HUES64 (cell line): ENCODE measurements around the gene USB1. TPM values are rescaled to one million over a fixed set of nuclear protein-coding genes. Genes with fewer than 3 reads are reported as not detected.

Source experiments
- H3K27ac ChIP-seq: 2 replicates; pipeline ENCODE4 v1.7.0; 2013; ENCODE audit warnings: low read depth, low read length, inconsistent platforms
- H3K27me3 ChIP-seq: 2 replicates; pipeline ENCODE4 v1.6.1; 2013; ENCODE audit warnings: mild to moderate bottlenecking, low read length; ENCODE audit not compliant: insufficient read depth
- H3K36me3 ChIP-seq: 2 replicates; pipeline ENCODE4 v1.6.1; 2013; ENCODE audit warnings: mild to moderate bottlenecking, low read length; ENCODE audit not compliant: insufficient read depth
- H3K4me1 ChIP-seq: 2 replicates; pipeline ENCODE4 v1.6.1; 2013; ENCODE audit warnings: mild to moderate bottlenecking, low read length, moderate library complexity; ENCODE audit not compliant: insufficient read depth
- H3K4me3 ChIP-seq: 2 replicates; pipeline ENCODE4 v1.5.1; 2013; ENCODE audit warnings: mild to moderate bottlenecking, low read length, moderate library complexity
- H3K9ac ChIP-seq: 2 replicates; pipeline ENCODE4 v1.6.1; 2013; ENCODE audit warnings: mild to moderate bottlenecking, low read depth, low read length
- H3K9me3 ChIP-seq: 2 replicates; pipeline ENCODE4 v1.6.1; 2013; ENCODE audit warnings: low read depth, low read length; ENCODE audit not compliant: insufficient read depth
- WGBS: fragments of 150-250, 120-280 bp; methylation state at CpG from one replicate; pipeline ENCODE4 v1.1.7; 2013; ENCODE audit warnings: missing lambda C conversion rate; 5-methylcytosine and 5-hydroxymethylcytosine counted together
- polyA plus RNA-seq, 2 experiments: library from polyadenylated mRNA; stranded (reverse); fragments of 50-300 nt; gene quantifications; one replicate each; pipeline ENCODE4 v1.2.3, GENCODE V29; 2013

Gene USB1
- 52.7 TPM for polyA plus RNA-seq (2013, experiment 1 of 2)
- polyA plus RNA-seq (2013, experiment 2 of 2): 58.5 TPM

- Histone ChIP-seq H3K36me3 (peaks cover 26% of the 10 kb centered on the region), H3K27ac (peak within 1 kb of the TSS; percentile 81; the same call in 1 of the 2 replicates), H3K9me3 (no peaks in the 10 kb centered on the region), H3K27me3 (peaks cover 5% of the 10 kb centered on the region; the same call in 1 of the 2 replicates), H3K4me3 (peak within 1 kb of the TSS; percentile 91), H3K9ac (peak within 1 kb of the TSS; percentile 69), H3K4me1 (peaks cover 8% of the 10 kb centered on the region; the same call in 1 of the 2 replicates)
- WGBS: under 1% methylated on average over 81 of the region's 81 CpGs
These were observed at the start of gene USB1 for GRCh38 chr16:58000706-58001676. USB1 (plus strand) TSS chr16:58001407; CDS start chr16:58001484, 77 bp downstream.

- Histone ChIP-seq H3K9me3 (no peaks in the 10 kb centered on the region), H3K27me3 (no peaks in the 10 kb centered on the region), H3K36me3 (no peaks in the 10 kb centered on the region), H3K4me3 (no peak overlapping the region), H3K9ac (no peak overlapping the region), H3K27ac (no peak overlapping the region), H3K4me1 (no peaks in the 10 kb centered on the region)
- WGBS: 93% methylated on average over 9 of the region's 9 CpGs
These were observed 48.3 kb upstream of the USB1 start for GRCh38 chr16:57952909-57953308.

GRCh38 chr16:57953857-57954256 lies 47.4 kb upstream of the USB1 start:
- Histone ChIP-seq H3K27me3 (no peaks in the 10 kb centered on the region), H3K27ac (no peak overlapping the region), H3K4me3 (no peak overlapping the region), H3K4me1 (no peaks in the 10 kb centered on the region), H3K9me3 (no peaks in the 10 kb centered on the region), H3K36me3 (no peaks in the 10 kb centered on the region), H3K9ac (no peak overlapping the region)
- 100% methylated on average over 1 of the region's 1 CpG for WGBS

GRCh38 chr16:57955572-57956188 lies 45.5 kb upstream of the USB1 start:
- Histone ChIP-seq H3K27ac (no peak overlapping the region), H3K9me3 (no peaks in the 10 kb centered on the region)
- WGBS: 88% methylated on average over 12 of the region's 12 CpGs

GRCh38 chr16:57956270-57956808 lies 44.9 kb upstream of the USB1 start:
- Histone ChIP-seq H3K4me3 (no peak overlapping the region), H3K27ac (no peak overlapping the region), H3K36me3 (no peaks in the 10 kb centered on the region), H3K9me3 (no peaks in the 10 kb centered on the region), H3K27me3 (no peaks in the 10 kb centered on the region), H3K9ac (no peak overlapping the region), H3K4me1 (no peaks in the 10 kb centered on the region)
- WGBS: 94% methylated on average over 8 of the region's 8 CpGs

More at GRCh38 chr16:57955572-57956188, 45.5 kb upstream of the USB1 start:
- no peaks in the 10 kb centered on the region for H3K36me3 ChIP-seq
- H3K4me3 ChIP-seq: no peak overlapping the region
- H3K4me1 ChIP-seq: no peaks in the 10 kb centered on the region
- H3K27me3 ChIP-seq: no peaks in the 10 kb centered on the region
- no peak overlapping the region for H3K9ac ChIP-seq

GRCh38 chr16:57956924-57957672 lies 44.1 kb upstream of the USB1 start:
- H3K27ac ChIP-seq: no peak overlapping the region
- WGBS: 79% methylated on average over 7 of the region's 8 CpGs
- no peaks in the 10 kb centered on the region for H3K36me3 ChIP-seq
- H3K4me3 ChIP-seq: no peak overlapping the region
- no peaks in the 10 kb centered on the region for H3K9me3 ChIP-seq
- H3K9ac ChIP-seq: no peak overlapping the region
- H3K4me1 ChIP-seq: no peaks in the 10 kb centered on the region
- H3K27me3 ChIP-seq: no peaks in the 10 kb centered on the region

GRCh38 chr16:57957673-57958392 lies 43.4 kb upstream of the USB1 start:
- WGBS: 82% methylated on average over 6 of the region's 8 CpGs
- Histone ChIP-seq H3K27me3 (no peaks in the 10 kb centered on the region), H3K9me3 (no peaks in the 10 kb centered on the region), H3K36me3 (no peaks in the 10 kb centered on the region), H3K4me1 (no peaks in the 10 kb centered on the region), H3K4me3 (no peak overlapping the region), H3K27ac (no peak overlapping the region), H3K9ac (no peak overlapping the region)

GRCh38 chr16:57958544-57958943 lies 42.7 kb upstream of the USB1 start:
- H3K27me3 ChIP-seq: no peaks in the 10 kb centered on the region
- H3K9ac ChIP-seq: no peak overlapping the region
- no peak overlapping the region for H3K4me3 ChIP-seq
- no peaks in the 10 kb centered on the region for H3K36me3 ChIP-seq
- no peaks in the 10 kb centered on the region for H3K4me1 ChIP-seq
- H3K27ac ChIP-seq: no peak overlapping the region
- no peaks in the 10 kb centered on the region for H3K9me3 ChIP-seq
- 78% methylated on average over 5 of the region's 6 CpGs for WGBS

- no peak overlapping the region for H3K4me3 ChIP-seq
- no peaks in the 10 kb centered on the region for H3K36me3 ChIP-seq
- H3K9me3 ChIP-seq: no peaks in the 10 kb centered on the region
- H3K27ac ChIP-seq: no peak overlapping the region
- WGBS: 91% methylated on average over 8 of the region's 8 CpGs
- H3K9ac ChIP-seq: no peak overlapping the region
- H3K27me3 ChIP-seq: no peaks in the 10 kb centered on the region
- no peaks in the 10 kb centered on the region for H3K4me1 ChIP-seq
These were observed 42.1 kb upstream of the USB1 start for GRCh38 chr16:57959121-57959520.

- Histone ChIP-seq H3K27ac (no peak overlapping the region), H3K9ac (no peak overlapping the region), H3K4me1 (no peaks in the 10 kb centered on the region), H3K36me3 (no peaks in the 10 kb centered on the region), H3K27me3 (no peaks in the 10 kb centered on the region), H3K9me3 (no peaks in the 10 kb centered on the region), H3K4me3 (no peak overlapping the region)
- 87% methylated on average over 11 of the region's 11 CpGs for WGBS
These were observed 41.4 kb upstream of the USB1 start for GRCh38 chr16:57959804-57960203.
